ENCODE results near the gene NID1.
"Not testable (repeated sequence)": the region's sequence is repeated elsewhere in the genome, so short reads cannot be mapped to it uniquely, and the experiment has no call there.

Gene NID1

GRCh38 chr1:235930543-235930942, 134.3 kb downstream of the NID1 start:
- no peak for DNase-seq

GRCh38 chr1:235929216-235929615, 135.7 kb downstream of the NID1 start:
- DNase-seq = no peak

- DNase-seq = no peak
Observed at GRCh38 chr1:235928197-235928596, 136.7 kb downstream of the NID1 start.

- DNase-seq = not testable (repeated sequence)
Observed at GRCh38 chr1:235927551-235927950, 137.3 kb downstream of the NID1 start.
